Kidney tubule cell (primary cell): ENCODE results near the gene URM1.

Experiments
- DNase-seq: peaks from one replicate; pipeline ENCODE4 v3.0.0-alpha.2; 2018; ENCODE audit warnings: low spot score

URM1 gene

DNA sequence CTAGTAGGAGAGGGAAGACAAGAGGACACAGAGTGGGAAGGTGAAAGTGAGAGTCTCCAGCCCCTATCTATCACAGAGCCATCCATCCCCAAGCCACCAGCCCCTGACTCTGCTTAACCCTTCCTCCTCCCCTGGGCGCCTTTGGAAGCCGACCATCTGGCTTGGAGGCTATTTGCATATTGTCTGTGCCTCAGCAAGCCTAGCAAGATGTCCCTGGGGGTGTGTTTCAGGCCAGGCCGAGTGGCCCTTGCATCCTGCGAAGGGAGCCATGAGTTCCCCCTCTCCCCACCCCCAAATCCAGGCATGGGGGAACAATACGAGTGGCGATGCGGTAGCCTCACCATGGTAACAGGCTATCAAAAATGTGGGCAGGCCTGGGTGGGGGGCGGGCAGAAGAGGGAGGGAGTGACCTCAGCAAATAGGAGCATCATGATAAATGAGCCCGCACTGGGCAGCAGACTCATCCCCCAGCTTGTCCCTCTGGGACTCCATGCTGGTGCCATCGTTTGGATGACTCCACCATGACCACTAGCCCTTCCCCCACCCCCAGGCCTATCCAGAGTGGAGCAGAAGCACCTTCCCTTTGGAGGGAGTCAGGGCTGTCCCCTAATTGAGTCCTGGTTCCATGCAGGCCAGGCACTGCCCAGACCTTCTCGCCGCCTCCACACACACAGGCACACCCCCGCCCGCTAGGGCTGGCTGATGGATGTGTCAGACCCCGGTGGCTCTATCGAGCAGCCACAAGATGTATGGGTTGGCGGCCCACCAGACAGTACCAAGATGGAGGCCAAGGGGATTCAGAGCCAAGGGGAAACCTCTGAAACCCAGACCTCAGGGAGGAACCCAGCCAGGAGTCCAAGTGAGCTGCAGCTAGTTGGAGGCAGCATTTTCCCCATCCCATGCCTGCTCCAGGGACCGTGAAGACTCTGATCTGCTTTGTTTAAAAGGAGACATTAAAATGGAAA, 14.6 kb downstream of the URM1 start:
- DNase-seq = no peak

DNA sequence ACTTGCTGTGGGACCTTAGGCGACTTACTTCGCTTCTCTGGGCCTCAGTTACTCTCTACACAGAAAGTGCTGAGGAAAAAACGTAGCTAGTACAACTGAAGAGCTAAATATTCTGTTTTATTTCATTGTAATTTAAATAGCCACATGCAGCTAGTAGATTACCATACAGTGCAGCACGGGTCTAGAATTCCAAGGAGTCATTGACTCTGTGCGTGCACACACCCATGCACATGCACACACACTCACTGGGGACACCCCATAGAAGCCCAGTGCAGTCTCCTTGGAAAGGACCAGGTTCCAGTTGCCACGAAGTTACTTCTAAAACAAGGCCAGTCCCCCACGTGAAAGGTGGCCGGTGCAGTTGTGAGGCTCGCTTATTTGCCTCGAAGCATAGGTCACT, 17.0 kb downstream of the URM1 start:
- no peak for DNase-seq

DNA sequence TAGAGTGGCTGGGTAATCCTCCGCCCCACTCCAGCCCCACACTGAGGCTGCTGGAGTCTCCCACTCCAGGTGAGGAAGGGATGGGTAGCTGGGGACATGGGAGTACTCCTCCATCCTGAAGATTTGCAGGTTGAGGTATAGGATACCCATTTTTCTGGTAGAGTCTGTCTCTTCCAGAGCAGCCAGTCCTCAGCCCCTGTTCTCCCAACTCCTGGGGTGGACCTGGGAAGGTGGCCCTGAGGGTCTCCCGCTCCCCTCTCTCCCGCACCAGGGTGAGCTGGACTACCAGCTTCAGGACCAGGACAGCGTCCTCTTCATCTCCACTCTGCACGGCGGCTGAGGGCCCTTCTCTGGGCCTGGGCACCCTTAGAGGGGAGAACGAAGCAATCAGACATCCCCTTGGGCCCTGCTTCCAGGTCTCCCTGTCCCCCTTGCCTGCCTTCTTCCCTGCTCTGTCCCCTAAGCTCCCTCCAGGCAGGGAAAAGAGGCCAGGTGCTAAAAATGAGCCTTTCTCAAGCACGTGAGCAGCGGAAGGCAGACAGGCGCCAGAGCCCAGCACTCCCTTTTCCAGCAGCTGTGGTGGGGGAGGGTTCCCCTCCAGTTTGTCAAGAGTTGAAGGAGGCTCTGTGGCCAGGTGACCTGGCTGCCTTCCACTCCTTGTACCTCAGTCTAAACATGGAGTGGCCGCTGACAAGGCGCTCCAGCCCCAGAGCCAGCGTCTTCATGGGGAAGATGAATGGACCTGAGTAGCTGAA, 18.4 kb downstream of the URM1 start:
- no peak for DNase-seq

DNA sequence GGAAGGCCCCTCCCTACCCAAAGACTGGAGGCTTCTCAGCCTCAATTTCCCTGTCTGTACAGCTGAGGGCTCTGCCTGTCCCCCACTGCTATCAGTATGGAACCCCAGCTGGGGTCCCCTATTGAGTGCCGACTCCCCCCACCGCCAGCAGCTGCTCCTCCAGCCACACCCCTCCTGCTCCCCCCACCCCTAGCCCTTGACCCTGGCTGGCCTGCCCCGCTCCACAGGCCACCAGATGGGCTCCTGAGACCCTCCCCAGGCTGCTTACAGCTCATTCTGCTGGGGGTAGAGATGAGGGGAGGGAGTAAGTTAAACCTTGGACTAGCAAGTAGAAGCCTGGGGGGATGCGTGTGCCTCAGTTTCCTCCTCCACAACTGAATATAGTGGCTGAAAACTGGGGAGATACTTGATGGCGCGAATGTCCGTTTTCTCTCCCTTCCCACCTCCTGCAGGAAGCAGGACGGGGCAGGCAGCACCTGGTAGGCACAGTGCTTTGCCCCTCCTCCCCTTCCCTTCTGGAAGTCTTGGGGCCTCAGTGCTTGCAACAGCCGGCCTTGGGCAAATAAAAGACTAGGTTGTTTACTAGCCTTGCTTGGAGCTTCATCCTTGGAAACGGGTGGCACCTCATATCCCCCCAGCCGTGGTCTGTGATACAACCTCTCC, 19.1 kb downstream of the URM1 start:
- no peak for DNase-seq

DNA sequence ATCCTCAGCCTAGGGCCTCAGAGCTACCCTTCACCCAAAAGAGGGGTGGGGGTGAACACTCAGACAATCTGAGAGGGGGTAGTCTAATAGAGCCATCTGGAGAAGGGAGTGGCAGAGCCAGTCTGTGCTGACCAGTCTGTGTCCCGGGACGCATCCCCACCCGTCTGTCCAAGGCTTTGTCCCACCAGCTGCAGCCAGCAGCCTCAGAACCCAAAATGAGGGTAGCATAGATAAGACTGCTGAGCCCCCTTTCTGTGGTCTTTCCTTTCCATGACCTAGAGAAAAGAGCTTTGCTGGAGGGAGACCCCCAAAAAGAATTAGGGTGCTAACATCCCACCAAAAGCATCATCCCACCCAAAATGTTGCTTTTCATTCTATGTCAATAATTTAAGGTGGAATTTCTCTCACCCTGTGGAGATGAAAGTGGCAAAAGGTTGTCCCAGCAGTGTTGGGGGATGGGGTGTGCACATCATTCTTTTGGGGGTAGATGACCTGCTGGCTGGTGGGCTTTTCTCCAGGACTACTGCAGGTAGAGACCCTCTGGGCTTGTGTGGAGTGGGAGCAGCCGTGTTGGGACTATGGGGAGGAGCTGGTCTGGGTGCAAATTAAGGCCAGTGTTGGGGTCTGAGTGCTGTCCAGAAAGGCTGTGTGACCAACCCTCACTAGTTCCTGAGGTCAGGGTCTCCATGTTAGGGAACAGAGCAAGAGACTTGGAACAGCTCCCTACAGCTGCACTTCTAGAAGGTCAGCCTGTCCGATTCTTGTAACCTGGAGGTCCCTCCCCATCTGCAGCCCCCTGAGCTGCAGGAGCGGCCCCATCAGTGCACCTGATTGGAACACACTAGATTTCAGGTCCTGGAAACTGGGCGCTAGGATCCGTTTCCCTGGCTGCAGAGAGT, 19.9 kb downstream of the URM1 start:
- no peak for DNase-seq

DNA sequence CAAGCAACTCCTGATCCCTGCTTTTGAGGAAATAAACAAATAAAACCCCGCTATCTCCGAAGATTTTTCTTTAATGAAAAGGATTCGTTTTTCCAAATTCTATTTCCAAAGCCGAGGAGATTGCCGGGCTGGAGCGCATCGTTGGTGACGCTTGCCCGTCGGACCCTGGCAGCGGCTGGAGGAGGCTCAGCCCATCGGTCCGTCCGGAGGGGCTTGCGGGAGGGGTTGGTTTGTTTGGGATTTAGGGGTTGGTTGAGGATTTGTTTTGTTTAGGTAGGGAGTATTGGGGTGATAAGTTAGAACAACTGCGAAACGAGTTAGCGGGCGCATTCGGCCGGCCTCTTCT, 20.8 kb downstream of the URM1 start:
- DNase-seq = no peak

DNA sequence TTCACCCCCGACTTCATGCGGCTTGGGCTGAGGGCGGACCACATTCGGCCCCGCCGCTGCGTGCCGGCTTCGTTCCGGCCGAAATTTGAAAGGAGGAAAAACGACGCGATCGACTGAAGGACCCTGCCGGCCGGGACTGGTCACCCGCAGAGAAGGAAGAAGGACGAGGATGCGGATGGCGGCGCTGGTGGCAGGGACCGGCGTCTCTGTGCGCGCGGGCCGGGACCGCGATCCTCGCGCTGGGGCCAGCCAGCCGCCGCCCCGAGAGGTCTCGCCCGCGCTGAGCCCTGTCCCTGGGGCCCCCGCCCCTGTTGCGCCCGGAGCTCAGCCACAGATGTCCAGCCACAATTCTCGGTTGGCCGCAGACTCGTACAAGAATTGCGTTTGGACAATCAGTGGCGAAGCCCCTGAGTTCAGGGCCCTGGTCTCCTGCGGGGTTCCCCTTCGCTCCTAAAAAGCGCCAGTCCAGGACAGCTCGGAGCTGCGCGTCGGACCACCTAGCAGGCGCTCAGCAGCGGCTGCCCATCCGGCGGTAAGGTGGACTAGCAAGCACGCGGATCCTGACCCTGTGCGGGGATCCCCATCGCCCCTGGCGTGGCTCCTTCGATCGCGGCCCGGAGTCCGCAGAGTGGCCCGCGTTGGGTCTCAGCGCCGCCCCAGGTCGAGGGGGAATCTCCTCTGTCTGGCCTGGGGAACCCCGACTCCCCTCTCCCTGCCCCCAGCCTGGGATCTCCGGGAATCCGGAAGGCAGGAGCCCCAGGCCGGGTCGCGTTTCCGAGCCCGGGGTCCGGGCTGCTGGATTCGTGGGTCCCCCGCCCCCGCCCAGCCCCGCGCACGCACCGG, 21.3 kb downstream of the URM1 start:
- DNase-seq = no peak

DNA sequence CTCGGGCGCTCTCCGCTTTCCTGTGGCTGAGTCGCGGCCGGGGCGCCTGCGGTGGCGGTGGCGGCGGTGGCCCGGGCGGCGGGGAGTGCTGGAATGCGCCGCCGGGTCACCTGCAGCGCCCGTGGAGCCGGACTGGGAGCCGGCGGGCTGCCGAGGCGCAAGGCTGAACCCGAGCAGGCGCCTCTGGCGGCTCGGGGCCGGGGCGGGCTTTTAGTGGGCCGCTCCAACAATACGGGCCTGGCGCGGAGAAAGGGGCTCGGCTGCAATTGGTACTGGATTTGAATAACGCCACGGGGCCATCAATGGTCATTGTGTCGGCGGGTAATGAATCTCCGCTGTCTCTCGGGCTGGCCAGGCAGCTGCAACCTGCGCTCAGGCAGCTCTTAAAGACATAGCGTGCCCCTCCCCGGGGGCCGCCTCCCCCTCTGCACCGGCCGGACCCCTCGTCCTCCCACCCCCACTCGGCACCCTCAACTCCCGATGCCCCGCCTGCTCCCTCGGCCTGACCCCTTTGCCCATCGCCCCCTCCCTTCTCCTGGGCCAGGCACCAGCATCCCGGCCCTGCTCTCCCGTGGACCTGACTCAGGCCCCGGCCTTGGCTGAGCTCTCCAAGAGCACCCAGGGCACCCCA, 22.1 kb downstream of the URM1 start:
- DNase-seq = no peak

DNA sequence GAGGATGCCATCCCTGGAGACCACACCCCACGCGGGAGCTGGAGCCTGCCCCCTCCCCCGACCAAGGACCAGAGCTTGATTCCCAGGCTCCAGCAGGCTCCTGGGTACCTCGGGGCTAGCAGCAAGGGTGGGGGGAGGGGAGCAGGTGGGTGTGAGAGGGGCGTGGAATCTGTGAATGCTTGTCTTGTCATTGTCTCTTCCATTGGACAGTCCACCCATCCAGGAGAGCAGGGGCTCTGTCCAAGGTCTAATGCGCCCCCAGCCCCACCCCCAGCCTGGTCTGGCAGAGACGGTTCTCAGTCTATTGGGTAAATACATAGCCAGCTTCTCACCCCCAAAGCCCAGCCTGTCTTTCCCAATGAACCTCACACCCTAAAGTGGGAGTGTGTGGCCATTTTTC, 22.8 kb downstream of the URM1 start:
- DNase-seq = no peak

DNA sequence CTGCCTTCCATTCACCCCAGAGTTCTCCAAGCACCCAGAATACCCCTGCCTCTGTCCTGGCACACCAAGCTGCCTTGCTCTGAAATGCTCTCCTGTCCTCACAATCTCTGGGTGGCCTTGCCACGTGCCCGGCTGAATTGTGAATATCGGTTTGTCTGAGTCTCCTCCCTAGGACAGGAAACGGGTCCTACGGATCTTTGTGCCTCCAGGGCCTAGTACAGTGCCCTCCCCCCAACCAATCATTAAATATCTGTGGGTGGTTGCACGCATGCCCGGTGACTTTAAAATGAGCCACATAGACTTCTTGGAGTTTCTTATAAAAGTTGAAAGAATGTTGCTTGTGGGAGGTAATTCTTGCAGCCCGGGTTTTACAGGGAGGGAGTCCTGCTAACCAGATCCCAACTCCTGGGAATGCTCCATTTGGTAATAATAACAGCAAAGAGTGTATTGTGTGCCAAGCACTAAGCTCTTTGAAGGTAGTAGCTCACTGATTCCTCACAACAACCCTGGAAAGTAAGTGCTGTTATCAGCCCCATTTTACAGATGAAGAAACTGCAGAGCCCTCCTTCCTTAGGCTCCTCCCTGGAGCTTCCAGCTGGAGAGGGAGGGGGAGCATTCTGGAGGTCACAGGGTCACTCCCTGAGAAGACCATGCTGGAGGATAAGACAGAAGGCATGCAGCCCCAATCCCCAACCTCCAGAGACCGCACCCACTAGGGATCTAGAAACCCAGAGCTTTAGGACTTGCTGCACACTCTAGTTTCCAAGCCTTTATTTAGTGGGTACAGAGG, 23.4 kb downstream of the URM1 start:
- DNase-seq = no peak

DNA sequence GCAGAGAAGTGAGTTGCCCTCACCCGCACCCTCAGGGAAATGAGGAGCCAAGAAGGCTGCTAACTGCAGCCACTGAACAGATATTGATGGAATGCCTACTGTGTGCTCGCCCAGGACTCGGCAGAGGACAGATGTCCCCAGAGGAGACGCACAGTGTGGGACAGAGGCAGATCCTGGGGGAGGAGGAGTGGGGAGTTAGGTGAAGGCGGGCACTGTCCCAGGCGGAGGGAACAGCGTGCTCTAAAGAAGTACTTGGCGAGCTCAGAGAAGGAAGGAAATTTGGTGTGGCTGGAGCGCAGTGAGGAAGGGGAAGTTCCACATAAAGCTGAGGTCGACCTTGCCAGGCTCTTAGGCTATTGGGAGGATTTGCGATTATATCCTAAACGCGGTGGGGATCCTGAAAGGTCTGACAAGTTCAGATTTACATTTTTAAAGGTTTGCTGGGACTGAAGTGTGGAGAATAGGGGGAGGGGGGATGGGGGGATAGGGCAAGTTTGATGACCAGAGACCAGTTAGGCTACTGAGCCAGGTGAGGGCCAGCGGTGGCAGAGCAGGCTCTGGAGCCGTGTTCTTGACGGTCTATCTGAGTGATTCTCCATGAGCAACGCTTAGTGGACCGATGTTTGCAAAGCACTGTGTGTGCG, 25.9 kb downstream of the URM1 start:
- DNase-seq = no peak

DNA sequence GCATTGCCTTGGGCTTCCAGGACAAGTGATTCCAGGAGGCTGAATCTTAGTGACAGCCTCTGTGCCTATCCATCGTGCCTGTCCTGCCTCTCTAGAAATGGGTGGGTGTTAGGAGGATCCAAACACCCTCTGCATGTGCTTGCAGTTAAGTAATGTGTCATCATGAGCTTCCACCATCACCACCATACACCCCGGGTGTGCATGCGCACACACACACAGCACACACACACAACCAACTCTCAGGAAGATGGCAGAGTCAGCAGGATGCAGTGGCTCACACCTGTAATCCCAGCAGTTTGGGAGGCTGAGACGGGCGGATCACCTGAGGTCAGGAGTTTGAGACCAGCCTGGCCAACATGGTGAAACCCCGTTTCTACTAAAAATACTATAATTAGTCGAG, 26.7 kb downstream of the URM1 start:
- DNase-seq = no peak

DNA sequence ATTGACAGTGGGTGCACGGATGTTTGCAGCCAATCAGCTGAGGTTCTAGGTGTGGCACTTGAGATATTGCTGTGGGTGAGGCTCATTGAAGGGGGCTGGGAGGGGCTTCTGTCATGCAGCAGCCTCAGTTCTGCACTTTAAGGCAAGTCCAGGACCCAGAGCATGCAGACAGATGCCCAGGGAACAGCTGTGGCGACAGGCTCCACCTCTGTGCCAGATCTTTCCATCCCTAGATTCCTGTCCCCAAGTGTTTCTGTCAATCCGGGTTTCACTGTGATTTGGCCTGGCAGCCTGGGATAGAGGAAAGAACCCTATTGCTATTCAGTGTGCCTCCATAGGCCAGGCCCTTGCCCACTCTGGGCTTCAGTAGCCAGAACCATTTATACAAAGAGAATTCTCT, 28.7 kb downstream of the URM1 start:
- no peak for DNase-seq

DNA sequence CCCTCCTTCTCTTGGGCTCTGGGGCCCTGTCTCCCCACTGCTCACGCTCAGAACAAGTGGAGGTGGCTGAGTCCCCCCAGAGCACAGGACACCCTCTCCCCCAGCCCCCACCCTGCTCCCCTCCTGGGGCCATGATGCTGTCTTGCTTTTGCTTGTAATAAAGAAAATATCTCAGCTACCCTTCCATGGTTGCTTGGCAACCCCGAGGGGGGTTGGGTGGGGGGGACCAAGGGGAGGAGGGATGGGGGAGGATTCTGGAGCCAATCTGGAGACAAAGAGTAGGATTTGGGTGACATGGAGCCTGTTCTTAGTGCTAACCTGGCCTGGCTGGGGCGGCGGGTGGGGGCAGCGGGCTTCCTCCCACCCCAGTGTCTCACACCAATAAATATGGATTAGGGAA, 33.4 kb downstream of the URM1 start:
- DNase-seq = no peak

DNA sequence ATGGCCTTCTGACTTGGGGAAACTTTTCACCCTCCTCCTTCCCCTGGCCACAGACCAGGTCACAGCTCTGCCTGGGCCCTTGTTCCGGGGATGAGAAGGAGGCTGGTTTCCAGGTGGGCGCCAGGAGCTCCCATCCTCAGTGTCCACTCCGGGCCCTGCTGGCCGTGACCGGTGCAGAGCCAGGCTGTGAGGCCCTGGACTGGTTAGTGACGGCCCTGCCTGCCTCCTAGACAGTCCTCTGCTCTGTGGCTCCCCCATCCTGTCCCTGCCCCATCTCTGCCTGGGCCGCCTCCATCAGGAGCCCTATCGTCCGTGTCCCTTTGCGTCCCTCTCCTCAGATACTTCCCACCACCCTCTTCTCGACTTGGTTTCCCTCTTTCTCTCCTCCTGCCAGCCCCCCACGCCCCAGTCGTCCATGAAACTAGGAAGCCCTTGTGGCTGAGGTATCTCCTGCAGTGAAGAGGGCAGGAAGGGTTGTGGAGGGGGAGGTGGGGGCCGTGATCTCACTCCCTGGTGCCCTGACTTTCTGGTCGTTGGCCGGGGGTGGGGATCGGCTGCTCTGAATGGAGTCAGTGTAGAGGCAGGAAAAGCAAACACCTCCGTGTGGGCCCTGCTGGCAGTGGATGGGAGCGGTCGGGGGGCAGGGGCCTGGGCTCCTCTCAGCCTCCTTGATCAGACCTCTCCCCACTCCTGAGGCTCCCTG, 34.1 kb downstream of the URM1 start:
- no peak for DNase-seq

DNA sequence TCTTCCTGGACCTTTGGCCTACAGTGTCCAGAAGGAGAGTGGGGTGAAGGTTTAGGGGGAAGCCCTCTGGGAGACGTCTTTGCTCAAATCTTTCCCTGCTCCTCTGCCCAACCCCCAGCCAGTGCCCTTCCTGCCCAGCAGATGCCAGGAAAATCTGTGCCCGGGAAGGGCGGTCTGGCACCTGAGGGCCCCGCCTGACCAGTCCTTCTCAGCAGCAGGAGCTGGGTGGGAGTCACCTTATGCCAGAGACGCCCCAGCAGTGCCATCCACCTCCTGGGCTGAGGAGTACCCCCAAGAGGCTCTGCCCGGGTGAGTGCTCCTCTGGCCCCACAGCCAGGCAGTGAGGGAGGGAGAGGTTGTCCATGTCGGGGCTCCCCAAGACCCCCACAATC, 34.6 kb downstream of the URM1 start:
- DNase-seq = no peak

DNA sequence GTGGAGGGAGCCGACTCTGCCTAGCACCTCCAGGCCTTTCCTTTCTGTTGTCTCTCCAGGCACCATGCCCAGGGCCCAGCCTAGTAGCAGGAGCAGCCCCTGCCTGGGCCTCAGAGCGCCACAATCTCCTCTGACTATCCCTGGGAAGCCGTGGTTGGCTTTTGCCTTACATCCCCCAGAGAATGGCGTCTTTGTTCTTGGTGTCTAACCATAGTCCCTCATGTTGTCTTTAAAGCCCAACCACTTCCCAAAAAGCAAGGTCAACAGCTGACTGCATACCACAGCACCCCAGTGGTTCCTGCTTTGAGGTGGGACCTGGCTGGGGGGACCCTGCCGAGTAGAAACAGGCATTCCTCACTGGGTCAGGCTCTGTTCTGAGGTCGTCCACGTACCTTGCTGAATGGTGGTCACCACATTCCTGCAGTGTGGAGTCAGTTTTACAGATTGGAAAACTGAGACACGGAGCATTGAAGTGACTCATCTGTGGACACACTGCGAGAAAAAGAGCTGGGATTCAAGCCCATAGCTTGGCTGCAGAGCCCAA, 35.7 kb downstream of the URM1 start:
- no peak for DNase-seq

DNA sequence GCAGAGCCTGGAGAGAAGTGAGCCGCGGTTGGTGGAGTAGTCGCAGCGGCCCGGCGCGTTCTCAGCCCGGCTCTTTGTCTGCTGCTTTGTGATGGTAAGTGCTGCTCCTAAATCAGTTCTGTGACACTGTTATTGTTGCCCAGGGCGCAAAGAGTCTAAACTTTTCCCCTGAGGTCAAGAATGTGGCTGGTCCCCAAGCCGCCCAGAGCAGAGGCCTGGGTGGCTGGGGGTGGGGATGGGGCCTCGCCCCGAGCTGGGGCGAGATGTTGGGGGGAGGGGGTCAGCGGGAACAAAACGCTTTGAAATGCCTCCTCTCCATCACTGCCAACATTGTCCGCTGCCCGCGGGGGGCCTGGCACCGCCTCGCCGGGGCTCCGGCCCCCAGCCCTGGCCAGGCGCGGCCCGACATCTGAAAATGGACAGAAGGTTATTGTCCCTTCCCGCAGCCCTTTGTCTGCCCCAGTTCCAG, 37.8 kb downstream of the URM1 start:
- no peak for DNase-seq
